Naive B cell (primary cell): ENCODE measurements around the gene TVP23A. TPM values are rescaled to one million over a fixed set of nuclear protein-coding genes. Genes with fewer than 3 reads are reported as not detected.

ENCODE experiments used
- ATAC-seq, 2 donors: fragments of 150-1000 bp; cut with Tn5 transposase; 2 replicates each; pipeline ENCODE4 v1.10.0; 2021; ENCODE audit warnings: low read depth in 2 of 2, mild to moderate bottlenecking in 2 of 2, moderate library complexity in 2 of 2
- DNase-seq: peaks from one replicate; pipeline ENCODE4 v3.0.0; 2022
- H3K27ac Mint-ChIP-seq, 6 donors: one replicate each; pipeline ENCODE4 v1.8.0; 2020 to 2022; ENCODE audit warnings: mild to moderate bottlenecking in 6 of 6, mixed read lengths in 6 of 6, moderate library complexity in 5 of 6, inconsistent platforms in 2 of 6
- H3K27me3 Mint-ChIP-seq, 3 donors: one replicate each; pipeline ENCODE4 v1.8.0; 2021 to 2022; ENCODE audit warnings: mixed read lengths in 3 of 3, mild to moderate bottlenecking in 1 of 3
- H3K36me3 Mint-ChIP-seq, 2 donors: one replicate each; pipeline ENCODE4 v1.8.0; 2020 to 2022; ENCODE audit warnings: mixed read lengths in 2 of 2, inconsistent platforms in 1 of 2, mild to moderate bottlenecking in 1 of 2
- H3K4me1 Mint-ChIP-seq, 3 donors: one replicate each; pipeline ENCODE4 v1.8.0; 2020 to 2022; ENCODE audit warnings: mixed read lengths in 3 of 3, inconsistent platforms in 1 of 3, mild to moderate bottlenecking in 1 of 3, moderate library complexity in 1 of 3
- H3K4me3 Mint-ChIP-seq, 8 donors: one replicate each; pipeline ENCODE4 v1.8.0; 2020 to 2022; ENCODE audit warnings: mild to moderate bottlenecking in 8 of 8, mixed read lengths in 8 of 8, moderate library complexity in 8 of 8, inconsistent platforms in 2 of 8
- H3K9me3 Mint-ChIP-seq, 7 donors: one replicate each; pipeline ENCODE4 v1.8.0; 2020 to 2022; ENCODE audit warnings: mixed read lengths in 7 of 7, mild to moderate bottlenecking in 5 of 7, inconsistent platforms in 2 of 7, moderate library complexity in 1 of 7
- polyA plus RNA-seq, 6 donors: library from polyadenylated mRNA; unstranded; fragments of 300-500 nt; fragmentation: Illumina TruSeq; gene quantifications; one replicate each; pipeline ENCODE4 v1.2.3, GENCODE V29; 2021; ENCODE audit warnings: low read depth in 6 of 6

TVP23A gene
- polyA plus RNA-seq, 6 donors from 2014 or later: 0.27 to 0.82 (median 0.36) TPM; not detected in 1

DNA sequence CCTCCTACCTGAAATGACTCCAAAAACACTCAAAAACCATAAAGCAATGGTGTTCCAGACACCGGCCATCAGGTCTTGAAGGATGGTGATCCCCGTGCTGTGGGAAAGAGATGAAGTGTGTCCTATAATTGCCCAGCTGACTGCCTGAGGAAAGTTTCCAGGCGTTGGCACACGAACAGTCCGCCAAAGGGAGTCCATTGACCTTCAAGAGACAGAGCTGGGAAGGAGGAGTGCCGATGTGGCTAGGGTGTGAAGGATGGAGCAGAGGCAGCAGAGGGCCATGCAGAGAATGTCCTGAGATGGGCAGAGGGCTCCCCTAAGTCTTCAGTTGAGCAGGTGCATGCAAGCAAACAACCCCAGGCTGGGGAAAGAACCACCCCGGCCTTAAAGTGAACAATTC is 86.8 kb downstream of the TVP23A start:
- Mint-ChIP-seq H3K36me3 (peaks cover 0 to 7% of the 10 kb centered on the region in 2 donors), H3K9me3 (peaks cover 0 to 5% (median 4%) of the 10 kb centered on the region in 7 donors), H3K27ac (no peak overlapping the region), H3K4me3 (no peak overlapping the region), H3K27me3 (no peaks in the 10 kb centered on the region), H3K4me1 (no peaks in the 10 kb centered on the region)
- ATAC-seq (no peak), DNase-seq (no peak)

DNA sequence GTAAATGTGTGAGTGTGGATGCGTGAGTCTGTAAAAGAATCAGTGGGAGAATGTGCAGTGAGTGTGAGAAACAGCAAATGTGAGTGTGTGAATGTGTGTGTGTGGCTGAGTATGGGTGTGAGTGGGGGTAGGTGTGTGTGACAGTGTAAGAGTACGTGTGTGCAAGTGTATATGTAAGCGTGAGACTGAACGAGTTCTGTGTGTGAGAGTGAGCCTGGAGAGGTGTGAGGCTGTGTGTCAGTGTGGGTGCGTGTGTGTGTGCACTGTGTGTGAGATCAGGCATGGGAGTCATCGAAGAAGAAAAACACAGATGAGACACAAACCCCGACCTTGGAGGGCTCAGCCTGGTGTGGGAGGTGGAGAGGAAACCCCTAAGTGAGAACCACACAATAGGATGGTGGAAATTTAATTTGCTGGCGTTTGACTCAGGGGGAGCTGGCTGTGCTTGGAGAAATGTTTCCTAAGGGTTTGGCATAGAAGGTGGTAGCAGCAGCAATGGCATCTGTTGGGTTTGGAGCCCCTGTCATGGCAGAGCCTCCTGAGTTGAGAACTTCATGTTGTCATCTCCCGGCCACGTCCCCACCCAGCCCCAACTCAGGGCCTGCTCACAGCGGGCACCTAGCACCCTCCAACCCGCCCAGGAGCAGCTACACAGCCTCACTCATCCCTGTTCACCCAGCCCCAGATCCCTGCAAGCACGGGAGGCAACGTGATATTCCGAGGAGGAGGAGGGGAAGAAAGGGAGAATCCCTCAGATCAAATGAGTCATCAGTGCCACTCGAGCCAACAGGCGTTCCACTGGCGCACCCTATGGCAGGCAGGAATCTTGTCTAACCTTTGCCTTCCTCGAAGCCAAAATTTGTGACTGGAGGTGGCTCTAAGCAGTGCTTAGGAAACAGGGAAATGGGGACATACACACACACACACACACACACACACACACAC is 89.2 kb downstream of the TVP23A start:
- peaks cover 0 to 5% (median 4%) of the 10 kb centered on the region in 7 donors for H3K9me3 Mint-ChIP-seq
- ATAC-seq (no peak), DNase-seq (no peak)
- H3K27me3 Mint-ChIP-seq: no peaks in the 10 kb centered on the region
- H3K4me1 Mint-ChIP-seq: no peaks in the 10 kb centered on the region
- peak overlapping the region in 1 of 6 donors; percentile 32 for H3K27ac Mint-ChIP-seq
- H3K4me3 Mint-ChIP-seq: no peak overlapping the region
- H3K36me3 Mint-ChIP-seq: peaks cover 0 to 7% of the 10 kb centered on the region in 2 donors

DNA sequence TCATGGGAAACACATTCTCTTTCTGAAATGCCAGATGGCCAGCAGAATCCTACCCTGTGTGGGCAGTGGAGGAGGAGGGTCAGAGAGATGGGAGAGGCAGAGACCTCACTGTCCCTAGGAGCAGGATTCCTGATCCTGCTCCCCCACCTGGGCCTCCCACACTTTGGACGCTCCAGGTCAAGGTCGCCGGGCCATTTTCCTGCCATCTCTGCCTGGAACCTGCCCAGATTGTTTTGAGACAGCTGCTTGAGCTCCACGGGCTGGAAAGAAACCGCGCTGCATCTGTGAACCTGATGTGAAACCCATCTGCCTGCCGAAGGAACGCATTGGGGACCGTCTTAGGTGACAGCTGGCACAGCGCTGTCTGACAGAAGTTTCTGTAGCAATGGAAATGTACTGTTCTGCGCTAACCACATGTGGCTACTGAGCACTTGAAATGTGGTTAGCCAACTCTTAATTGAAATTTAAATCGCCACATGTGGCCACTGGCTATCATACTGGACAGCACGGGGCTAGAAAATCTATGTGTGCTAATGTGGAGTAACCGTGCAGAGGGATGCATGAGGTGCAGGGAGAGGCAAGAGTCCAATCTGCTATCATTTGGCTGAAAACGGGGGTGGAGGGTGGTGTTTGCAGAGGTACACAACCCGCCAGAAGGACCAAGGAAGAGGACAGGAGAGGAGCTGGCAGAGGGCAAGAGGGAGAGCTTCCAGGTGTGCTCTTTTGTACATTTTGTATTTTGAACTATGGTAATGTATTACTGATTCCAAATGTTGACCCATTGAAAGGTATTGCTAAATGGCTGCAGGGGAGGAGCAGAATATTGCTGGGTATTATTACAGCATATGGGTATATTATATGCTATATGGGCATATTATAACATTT is 90.3 kb downstream of the TVP23A start:
- H3K36me3 Mint-ChIP-seq: peaks cover 0 to 3% of the 10 kb centered on the region in 2 donors
- no peak overlapping the region for H3K27ac Mint-ChIP-seq
- no peaks in the 10 kb centered on the region for H3K27me3 Mint-ChIP-seq
- no peak for ATAC-seq
- no peaks in the 10 kb centered on the region for H3K4me1 Mint-ChIP-seq
- peaks cover 0 to 3% (median under 1%) of the 10 kb centered on the region in 7 donors for H3K9me3 Mint-ChIP-seq
- DNase-seq: no peak
- no peak overlapping the region for H3K4me3 Mint-ChIP-seq

Other genes with a start within 250 kb of the TVP23A start
- under 1 TPM in 2 of 6 donors, not detected in 4; 0.26 to 0.74 TPM for gene EMP2, start 238.2 kb downstream of the TVP23A start, polyA plus RNA-seq
- under 1 TPM in 2 of 6 donors, not detected in 4; 0.32 to 0.35 TPM for gene TEKT5, start 123.9 kb downstream of the TVP23A start, polyA plus RNA-seq
- 10 to 100 TPM; 45.4 to 78.3 (median 63.5) TPM for gene NUBP1, start 75.0 kb downstream of the TVP23A start, polyA plus RNA-seq
- 100 to 1,000 TPM; 130 to 259 (median 150) TPM for gene CIITA, start 58.4 kb upstream of the TVP23A start, polyA plus RNA-seq
- 10 to 100 TPM; 10.1 to 22.6 (median 15.6) TPM for gene DEXI, start 123.7 kb upstream of the TVP23A start, polyA plus RNA-seq
- 10 to 100 TPM; 11.8 to 34.9 (median 18.7) TPM for gene CLEC16A, start 125.8 kb upstream of the TVP23A start, polyA plus RNA-seq